ENCODE results near the gene TBL1XR1. TPM values are rescaled to one million over a fixed set of nuclear protein-coding genes. Genes with fewer than 3 reads are reported as not detected.

Gene TBL1XR1
- total and polyA plus RNA-seq, 2 of the 8 experiments (the other 6 are each of a cell fraction or from before 2014, with no cell fraction given) = 28.1 to 147 TPM

DNA sequence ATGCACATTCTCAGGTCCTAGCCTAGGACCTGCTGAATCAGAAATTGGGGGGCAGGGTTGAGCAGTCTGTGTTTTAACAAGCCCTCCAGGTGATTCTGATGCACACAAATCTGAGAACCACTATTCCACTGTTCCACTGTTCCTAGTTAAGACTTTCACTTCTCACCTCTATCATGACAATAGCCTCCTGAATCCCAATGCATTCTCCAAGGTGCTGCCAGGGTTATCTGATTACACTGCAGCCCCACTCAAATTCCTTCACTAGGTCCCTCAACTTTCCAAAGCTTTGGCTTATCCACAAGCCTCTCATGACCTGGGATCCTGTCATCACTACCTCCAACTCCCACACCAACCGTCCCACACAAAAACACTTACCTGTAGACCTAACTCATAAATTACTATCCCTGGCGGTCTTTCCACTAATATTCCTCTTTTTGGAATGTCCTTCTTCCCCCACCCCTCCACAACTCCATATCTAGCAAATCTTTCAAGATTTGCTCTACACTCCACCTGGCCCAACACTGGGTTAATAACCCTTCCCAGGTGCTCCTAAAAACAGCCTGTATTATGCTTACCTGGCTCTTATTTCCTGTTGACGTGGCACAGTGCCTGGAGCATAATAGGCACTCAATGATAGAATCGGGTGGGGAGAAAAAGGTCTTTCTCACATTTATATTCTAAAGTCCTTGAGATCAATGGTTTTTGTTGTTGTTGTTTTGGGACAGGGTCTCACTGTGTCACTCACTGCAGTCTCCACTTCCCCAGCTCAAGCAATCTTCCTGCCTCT is 27.2 kb downstream of the TBL1XR1 start (continued):
- TF ChIP-seq CTCF (IDR thresholded peaks at IDR 0.05; ENCODE audit: control extremely low read depth in 1 of 3, insufficient read depth in 1 of 3, low read depth in 1 of 3, low read length in 3 of 3) (no peak), SRF (IDR thresholded peaks at IDR 0.05; ENCODE audit: low read depth, low read length) (no peak), CHD1 (IDR thresholded peaks at IDR 0.05; ENCODE audit: low read depth, low read length) (no peak)

Data from H1 (cell line).